GM21529 (cell line): ENCODE measurements around the gene TOR3A.

ENCODE experiments used
- ATAC-seq: cut with Tn5 transposase; IDR thresholded peaks from one replicate; pipeline ENCODE4 v1.9.1; 2021; ENCODE audit not compliant: unreplicated experiment

The TOR3A gene

GRCh38 chr1:179143322-179143721 is 61.5 kb downstream of the TOR3A start:
- ATAC-seq = no peak

- ATAC-seq = no peak
Measured at GRCh38 chr1:179144626-179145025, 62.8 kb downstream of the TOR3A start.

DNA sequence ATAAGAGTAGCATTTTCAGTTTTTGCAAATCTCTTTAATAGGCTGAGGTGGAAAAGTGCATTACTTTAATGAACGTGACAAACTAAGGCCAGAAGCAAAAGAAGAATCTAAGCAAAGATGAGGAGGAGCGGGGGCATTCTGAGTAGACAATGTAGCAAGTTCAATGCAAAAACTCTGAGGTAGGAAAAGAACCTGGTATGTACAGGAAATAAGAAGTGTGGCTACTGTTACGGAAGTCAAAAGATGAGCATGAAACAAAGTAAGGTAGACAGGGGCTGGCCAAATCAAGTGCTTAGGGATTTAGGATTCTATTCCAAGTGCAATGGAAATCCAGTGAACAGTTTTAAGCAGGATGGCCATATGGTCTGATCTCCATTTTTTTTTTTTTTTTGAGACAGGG is 63.7 kb downstream of the TOR3A start:
- no peak for ATAC-seq
